ENCODE measurements around the gene KLHL33. TPM values are rescaled to one million over a fixed set of nuclear protein-coding genes. Genes with fewer than 3 reads are reported as not detected.

KLHL33 gene
- total and polyA plus RNA-seq, 8 donors, result 0.08 to 0.34 (median 0.13) TPM

- 81 to 88% methylated on average over 2 of the region's 2 CpGs for WGBS, 2 donors
- peaks cover 0 to 19% (median 0%) of the 10 kb centered on the region in 3 donors for H3K36me3 ChIP-seq
- H3K4me1 ChIP-seq, result peaks cover 0 to 4% (median 4%) of the 10 kb centered on the region in 3 donors
- no peak overlapping the region for H3K27ac ChIP-seq
- no peak for ATAC-seq
- no peaks in the 10 kb centered on the region for H3K9me3 ChIP-seq
- intact Hi-C loops (cut with DNase I), result loop anchor here in 1 of 3 donors (10.0 kb wide), 1 partner anchor 84 kb away; no protein-coding TSS in a partner anchor
- H3K4me3 ChIP-seq, result no peak overlapping the region
- no peak for FAIRE-seq
- no peaks in the 10 kb centered on the region for H3K27me3 ChIP-seq
- no peak for TF ChIP-seq CTCF (IDR thresholded peaks at IDR 0.05)
- DNase-seq, result no peak
Measured at GRCh38 chr14:20409226-20409625, 26.7 kb downstream of the KLHL33 start.

- H3K36me3 ChIP-seq, result peaks cover 0 to 32% (median 0%) of the 10 kb centered on the region in 3 donors
- H3K27me3 ChIP-seq, result no peaks in the 10 kb centered on the region
- no peaks in the 10 kb centered on the region for H3K9me3 ChIP-seq
- DNase-seq (no peak), FAIRE-seq (no peak), ATAC-seq (no peak)
- no peak overlapping the region for H3K27ac ChIP-seq
- no peak overlapping the region for H3K4me3 ChIP-seq
- WGBS, 2 donors, result 92% methylated on average over 11 of the region's 11 CpGs
- peaks cover 0 to 6% (median 0%) of the 10 kb centered on the region in 3 donors for H3K4me1 ChIP-seq
- no peak for TF ChIP-seq CTCF (IDR thresholded peaks at IDR 0.05)
- intact Hi-C loops (cut with DNase I), result loop anchor here in 1 of 3 donors (10.0 kb wide), 1 partner anchor 79 kb away; no protein-coding TSS in a partner anchor
Measured at GRCh38 chr14:20403521-20403920, 32.4 kb downstream of the KLHL33 start.

GRCh38 chr14:20400965-20401593 is 34.9 kb downstream of the KLHL33 start:
- DNase-seq, result no peak
- no peak for FAIRE-seq
- H3K27ac ChIP-seq, result peak overlapping the region in 1 of 4 donors; percentile 26
- H3K36me3 ChIP-seq, result peaks cover 0 to 19% (median 0%) of the 10 kb centered on the region in 3 donors
- H3K9me3 ChIP-seq, result no peaks in the 10 kb centered on the region
- ATAC-seq, result peak; percentile 78 to 95 (median 84)
- H3K4me1 ChIP-seq, result peaks cover 0 to 6% (median 0%) of the 10 kb centered on the region in 3 donors
- intact Hi-C loops (cut with DNase I), result loop anchor here in 1 of 3 donors (10.0 kb wide), 1 partner anchor 76 kb away; no protein-coding TSS in a partner anchor
- WGBS, 2 donors, result 89 to 92% methylated on average over 10 of the region's 10 CpGs
- no peaks in the 10 kb centered on the region for H3K27me3 ChIP-seq
- H3K4me3 ChIP-seq, result no peak overlapping the region
- TF ChIP-seq CTCF (IDR thresholded peaks at IDR 0.05), result no peak

GRCh38 chr14:20400589-20400964 is 35.4 kb downstream of the KLHL33 start:
- WGBS, 2 donors, result 93 to 95% methylated on average over 1 of the region's 1 CpG

More at GRCh38 chr14:20400589-20400964, 35.4 kb downstream of the KLHL33 start:
- H3K27ac ChIP-seq, result peak overlapping the region in 1 of 4 donors; percentile 26
- H3K9me3 ChIP-seq, result no peaks in the 10 kb centered on the region
- TF ChIP-seq CTCF (IDR thresholded peaks at IDR 0.05), result no peak
- DNase-seq, result no peak
- no peak overlapping the region for H3K4me3 ChIP-seq
- H3K36me3 ChIP-seq, result peaks cover 0 to 22% (median 0%) of the 10 kb centered on the region in 3 donors
- peaks cover 0 to 6% (median 0%) of the 10 kb centered on the region in 3 donors for H3K4me1 ChIP-seq
- H3K27me3 ChIP-seq, result no peaks in the 10 kb centered on the region
- ATAC-seq, result peak in 2 of 4 donors; percentile 19 to 26
- intact Hi-C loops (cut with DNase I), result loop anchor here in 1 of 3 donors (10.0 kb wide), 1 partner anchor 76 kb away; no protein-coding TSS in a partner anchor
- FAIRE-seq, result no peak
